Measurements from ENCODE around the gene HLA-DQA1.

Gene HLA-DQA1

DNA sequence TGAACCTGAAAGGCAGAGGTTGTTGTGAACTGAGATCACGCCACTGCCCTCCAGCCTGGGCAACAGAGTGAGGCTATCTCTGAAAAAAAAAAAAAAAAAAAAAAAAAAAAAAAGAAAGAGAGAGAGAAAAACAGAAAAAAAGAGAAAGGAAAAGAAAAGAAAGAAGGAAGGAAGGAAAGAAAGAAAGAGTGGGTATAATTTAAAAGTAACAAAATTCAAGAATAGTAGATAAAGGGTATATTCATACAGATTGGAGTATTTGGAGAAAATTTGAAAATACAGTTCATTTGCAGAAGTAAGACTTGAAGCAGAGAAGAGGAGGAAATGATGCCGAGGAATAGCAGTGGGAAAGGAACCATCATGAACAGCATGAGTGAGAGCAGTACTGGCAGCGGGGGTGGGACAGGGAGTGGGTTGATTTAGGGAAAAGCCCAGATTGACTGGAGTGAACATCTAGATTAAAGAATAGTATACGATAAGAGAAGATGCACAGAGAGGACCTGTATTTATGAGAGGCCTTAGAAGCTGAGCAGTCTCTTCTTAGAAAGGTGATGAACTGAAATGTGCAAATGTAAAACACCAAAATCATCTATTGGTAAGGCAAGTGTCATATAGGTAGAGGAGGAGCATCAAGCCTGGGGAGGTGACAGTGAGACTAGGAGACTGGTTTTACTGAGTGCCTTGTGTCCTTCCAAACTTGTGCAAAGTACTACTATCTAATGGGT, 29.8 kb upstream of the HLA-DQA1 start:
- H3K9me3 ChIP-seq (ENCODE audit: control insufficient read depth in 5 of 5, low read length in 5 of 5) = no peaks in the 10 kb centered on the region
- H3K4me3 ChIP-seq (ENCODE audit: low read depth in 1 of 5, low read length in 5 of 5) = no peak overlapping the region
- no peaks in the 10 kb centered on the region for H3K36me3 ChIP-seq (ENCODE audit: control insufficient read depth in 5 of 5, insufficient read depth in 5 of 5, low read length in 5 of 5)
- peaks cover 0 to 18% (median 0%) of the 10 kb centered on the region in 5 donors for H3K4me1 ChIP-seq (ENCODE audit: control insufficient read depth in 5 of 5, insufficient read depth in 5 of 5, low read length in 5 of 5)
- peak overlapping the region; percentile 1 for H3K27ac ChIP-seq (ENCODE audit: low read depth, low read length)
- no peaks in the 10 kb centered on the region for H3K27me3 ChIP-seq (ENCODE audit: control insufficient read depth in 5 of 5, insufficient read depth in 4 of 5, low read length in 5 of 5)
- no peak overlapping the region for H3K9ac ChIP-seq (ENCODE audit: low read length in 5 of 5)

DNA sequence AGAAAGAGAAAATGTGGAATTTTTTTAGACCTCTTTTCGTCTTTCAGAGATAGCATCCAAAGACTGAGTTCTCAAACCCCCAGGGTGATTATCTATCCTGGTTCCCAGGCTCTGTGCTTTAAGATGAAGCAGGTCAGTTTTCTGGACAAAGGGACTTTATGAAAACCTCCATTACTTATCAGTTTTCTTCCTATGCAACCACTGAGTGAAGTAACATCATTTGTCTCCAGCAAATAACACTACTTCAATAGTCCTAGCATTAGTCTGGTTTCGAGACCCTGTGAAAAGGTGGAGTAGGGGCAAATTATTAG, 29.3 kb upstream of the HLA-DQA1 start:
- Histone ChIP-seq H3K9me3 (ENCODE audit: control insufficient read depth in 5 of 5, low read length in 5 of 5) (no peaks in the 10 kb centered on the region), H3K4me1 (ENCODE audit: control insufficient read depth in 5 of 5, insufficient read depth in 5 of 5, low read length in 5 of 5) (peaks cover 0 to 18% (median 0%) of the 10 kb centered on the region in 5 donors), H3K27me3 (ENCODE audit: control insufficient read depth in 5 of 5, insufficient read depth in 4 of 5, low read length in 5 of 5) (no peaks in the 10 kb centered on the region), H3K4me3 (ENCODE audit: low read depth in 1 of 5, low read length in 5 of 5) (no peak overlapping the region), H3K9ac (ENCODE audit: low read length in 5 of 5) (no peak overlapping the region), H3K36me3 (ENCODE audit: control insufficient read depth in 5 of 5, insufficient read depth in 5 of 5, low read length in 5 of 5) (no peaks in the 10 kb centered on the region), H3K27ac (ENCODE audit: low read depth, low read length) (peak overlapping the region; percentile 1)

DNA sequence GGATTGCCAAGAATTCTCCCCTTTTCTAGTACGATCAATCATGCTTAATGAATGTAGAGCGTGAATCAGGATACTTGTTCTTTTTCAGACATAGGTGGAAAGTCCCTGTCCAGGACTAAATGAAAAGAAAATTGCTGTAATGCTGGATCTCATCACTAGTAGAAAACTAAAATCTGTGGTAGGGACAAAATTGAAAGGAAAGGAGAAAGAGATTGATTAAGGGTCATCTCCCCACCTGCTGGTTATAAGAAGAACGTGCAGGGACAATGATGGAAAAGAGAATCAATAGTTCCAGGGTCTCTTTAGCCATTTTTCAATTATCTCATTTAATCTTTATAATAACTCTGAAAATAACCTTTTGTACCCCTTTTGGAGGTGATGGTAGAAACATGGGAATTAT, 28.8 kb upstream of the HLA-DQA1 start:
- no peak overlapping the region for H3K27ac ChIP-seq (ENCODE audit: low read depth, low read length)
- no peaks in the 10 kb centered on the region for H3K27me3 ChIP-seq (ENCODE audit: control insufficient read depth in 5 of 5, insufficient read depth in 4 of 5, low read length in 5 of 5)
- H3K9ac ChIP-seq (ENCODE audit: low read length in 5 of 5) = no peak overlapping the region
- no peaks in the 10 kb centered on the region for H3K9me3 ChIP-seq (ENCODE audit: control insufficient read depth in 5 of 5, low read length in 5 of 5)
- H3K36me3 ChIP-seq (ENCODE audit: control insufficient read depth in 5 of 5, insufficient read depth in 5 of 5, low read length in 5 of 5) = no peaks in the 10 kb centered on the region
- H3K4me1 ChIP-seq (ENCODE audit: control insufficient read depth in 5 of 5, insufficient read depth in 5 of 5, low read length in 5 of 5) = peaks cover 0 to 15% (median 0%) of the 10 kb centered on the region in 5 donors
- H3K4me3 ChIP-seq (ENCODE audit: low read depth in 1 of 5, low read length in 5 of 5) = no peak overlapping the region

DNA sequence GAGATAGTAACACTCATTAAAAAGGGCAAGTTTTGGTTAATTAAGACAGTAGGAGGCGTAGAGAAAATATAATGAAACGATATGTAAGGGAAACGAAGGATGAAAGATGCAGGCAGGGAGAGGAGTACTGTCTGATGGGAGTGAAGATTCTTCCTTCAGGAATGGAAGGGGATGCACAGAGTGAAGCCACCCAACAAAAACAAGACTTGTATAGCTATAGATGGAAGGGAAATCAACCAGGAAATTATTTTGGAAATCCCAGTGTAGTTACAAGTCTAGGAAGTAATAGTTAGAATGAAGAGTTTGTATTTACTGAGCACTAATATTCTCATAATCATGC, 27.8 kb upstream of the HLA-DQA1 start:
- peak overlapping the region; percentile 52 for H3K27ac ChIP-seq (ENCODE audit: low read depth, low read length)
- no peaks in the 10 kb centered on the region for H3K27me3 ChIP-seq (ENCODE audit: control insufficient read depth in 5 of 5, insufficient read depth in 4 of 5, low read length in 5 of 5)
- H3K4me3 ChIP-seq (ENCODE audit: low read depth in 1 of 5, low read length in 5 of 5) = no peak overlapping the region
- H3K9ac ChIP-seq (ENCODE audit: low read length in 5 of 5) = peak overlapping the region in 1 of 5 donors; percentile 66
- peaks cover 0 to 13% (median 0%) of the 10 kb centered on the region in 5 donors for H3K4me1 ChIP-seq (ENCODE audit: control insufficient read depth in 5 of 5, insufficient read depth in 5 of 5, low read length in 5 of 5)
- no peaks in the 10 kb centered on the region for H3K9me3 ChIP-seq (ENCODE audit: control insufficient read depth in 5 of 5, low read length in 5 of 5)
- H3K36me3 ChIP-seq (ENCODE audit: control insufficient read depth in 5 of 5, insufficient read depth in 5 of 5, low read length in 5 of 5) = no peaks in the 10 kb centered on the region

DNA sequence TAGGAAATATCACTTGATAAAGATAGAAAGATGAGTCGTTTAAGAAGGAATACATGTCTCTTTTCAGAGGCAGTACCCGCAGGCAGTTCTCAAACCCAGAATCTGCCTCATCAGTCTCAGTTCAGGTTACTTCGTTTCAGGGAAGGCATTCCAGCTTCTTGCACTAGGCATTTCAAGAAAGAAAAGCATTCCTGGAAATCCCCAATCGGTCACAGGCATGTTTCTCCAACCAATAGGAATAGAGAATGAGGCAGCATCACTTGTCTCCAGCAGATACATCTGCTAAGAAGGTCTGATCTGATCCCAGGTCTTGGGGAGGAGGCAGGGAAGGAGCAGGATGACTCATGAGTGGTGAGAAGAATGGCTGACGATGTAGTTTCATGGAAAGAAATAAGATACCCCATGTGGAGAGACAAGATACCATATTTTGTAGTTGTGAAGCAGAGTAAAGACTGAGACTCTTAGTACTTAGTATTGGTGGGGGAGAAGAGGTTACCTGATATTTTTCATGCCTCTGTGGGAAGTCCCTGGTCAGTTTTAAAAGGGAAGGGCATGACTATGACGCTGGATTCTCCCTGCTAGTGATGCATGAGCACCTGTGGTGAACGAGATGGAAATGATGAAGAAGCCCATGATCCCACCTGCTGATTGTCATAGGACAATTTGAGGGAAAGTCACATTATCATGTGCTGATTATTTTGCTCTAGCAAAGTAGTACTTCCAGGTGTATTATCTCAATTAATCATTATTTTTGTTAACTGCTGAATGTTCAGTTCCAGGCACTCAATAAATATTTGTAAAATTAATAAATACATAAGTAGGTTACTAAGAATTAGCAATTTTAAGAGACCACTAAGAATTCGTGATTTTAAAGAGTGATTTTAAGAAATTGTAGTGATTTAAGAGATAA, 27.2 kb upstream of the HLA-DQA1 start:
- peak overlapping the region in 2 of 5 donors; percentile 10 to 18 for H3K4me3 ChIP-seq (ENCODE audit: low read depth in 1 of 5, low read length in 5 of 5)
- no peak overlapping the region for H3K9ac ChIP-seq (ENCODE audit: low read length in 5 of 5)
- H3K27ac ChIP-seq (ENCODE audit: low read depth, low read length) = peak overlapping the region; percentile 52
- H3K4me1 ChIP-seq (ENCODE audit: control insufficient read depth in 5 of 5, insufficient read depth in 5 of 5, low read length in 5 of 5) = peaks cover 0 to 10% (median 0%) of the 10 kb centered on the region in 5 donors
- H3K36me3 ChIP-seq (ENCODE audit: control insufficient read depth in 5 of 5, insufficient read depth in 5 of 5, low read length in 5 of 5) = no peaks in the 10 kb centered on the region
- H3K27me3 ChIP-seq (ENCODE audit: control insufficient read depth in 5 of 5, insufficient read depth in 4 of 5, low read length in 5 of 5) = no peaks in the 10 kb centered on the region
- H3K9me3 ChIP-seq (ENCODE audit: control insufficient read depth in 5 of 5, low read length in 5 of 5) = no peaks in the 10 kb centered on the region

DNA sequence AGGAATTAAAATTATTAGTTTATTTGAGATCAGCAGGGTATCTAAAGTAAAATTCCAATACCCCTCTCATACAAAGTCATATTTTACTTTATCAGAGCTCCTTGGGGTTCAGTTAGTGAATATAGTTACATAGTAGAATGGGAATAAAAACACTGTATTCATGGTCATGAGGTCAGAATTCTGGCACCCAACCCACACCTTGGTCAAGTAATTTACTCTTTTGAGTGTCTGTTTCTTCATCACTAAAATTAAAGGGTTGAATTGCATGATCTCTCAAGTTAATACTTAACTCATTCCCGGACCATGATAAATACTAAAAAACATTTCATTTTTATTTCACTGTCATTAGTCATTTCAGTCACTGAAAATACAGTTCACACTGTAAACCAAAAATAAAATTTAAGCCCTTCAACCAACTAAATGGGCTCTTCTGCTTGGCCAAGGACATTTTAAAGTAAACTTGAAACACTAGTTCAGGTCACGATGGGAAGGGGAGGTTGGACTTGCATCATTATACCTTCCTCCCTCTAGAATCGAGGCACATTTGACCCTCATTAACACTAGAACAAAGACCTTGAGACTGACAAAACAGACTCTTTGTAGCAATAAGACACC, 26.4 kb upstream of the HLA-DQA1 start:
- Histone ChIP-seq H3K36me3 (ENCODE audit: control insufficient read depth in 5 of 5, insufficient read depth in 5 of 5, low read length in 5 of 5) (no peaks in the 10 kb centered on the region), H3K9me3 (ENCODE audit: control insufficient read depth in 5 of 5, low read length in 5 of 5) (no peaks in the 10 kb centered on the region), H3K4me3 (ENCODE audit: low read depth in 1 of 5, low read length in 5 of 5) (no peak overlapping the region), H3K27me3 (ENCODE audit: control insufficient read depth in 5 of 5, insufficient read depth in 4 of 5, low read length in 5 of 5) (no peaks in the 10 kb centered on the region), H3K9ac (ENCODE audit: low read length in 5 of 5) (no peak overlapping the region), H3K27ac (ENCODE audit: low read depth, low read length) (no peak overlapping the region), H3K4me1 (ENCODE audit: control insufficient read depth in 5 of 5, insufficient read depth in 5 of 5, low read length in 5 of 5) (peaks cover 0 to 10% (median 0%) of the 10 kb centered on the region in 5 donors)

DNA sequence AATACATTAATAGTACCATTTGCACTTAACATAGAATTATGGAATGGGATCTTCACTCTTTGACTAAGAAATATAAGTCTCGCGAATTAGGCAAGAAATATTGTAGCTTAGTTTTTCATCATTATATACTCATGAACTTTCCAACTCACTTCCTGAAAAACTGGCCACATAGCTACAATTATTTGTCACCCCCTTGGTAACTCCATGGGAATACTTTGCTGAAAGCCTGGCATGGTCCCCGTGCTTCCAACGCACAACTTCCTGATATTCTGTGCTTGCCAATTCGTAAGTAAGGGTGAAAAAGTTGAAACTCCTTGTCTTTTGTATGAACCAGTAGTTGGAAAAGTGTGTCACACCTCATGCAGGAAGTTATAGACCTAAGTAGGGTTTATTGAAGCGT, 23.7 kb upstream of the HLA-DQA1 start:
- Histone ChIP-seq H3K4me3 (ENCODE audit: low read depth in 1 of 5, low read length in 5 of 5) (no peak overlapping the region), H3K9ac (ENCODE audit: low read length in 5 of 5) (no peak overlapping the region), H3K4me1 (ENCODE audit: control insufficient read depth in 5 of 5, insufficient read depth in 5 of 5, low read length in 5 of 5) (peaks cover 0 to 5% (median 0%) of the 10 kb centered on the region in 5 donors), H3K9me3 (ENCODE audit: control insufficient read depth in 5 of 5, low read length in 5 of 5) (peaks cover 0 to 4% (median 0%) of the 10 kb centered on the region in 5 donors), H3K27me3 (ENCODE audit: control insufficient read depth in 5 of 5, insufficient read depth in 4 of 5, low read length in 5 of 5) (no peaks in the 10 kb centered on the region), H3K36me3 (ENCODE audit: control insufficient read depth in 5 of 5, insufficient read depth in 5 of 5, low read length in 5 of 5) (no peaks in the 10 kb centered on the region), H3K27ac (ENCODE audit: low read depth, low read length) (no peak overlapping the region)

DNA sequence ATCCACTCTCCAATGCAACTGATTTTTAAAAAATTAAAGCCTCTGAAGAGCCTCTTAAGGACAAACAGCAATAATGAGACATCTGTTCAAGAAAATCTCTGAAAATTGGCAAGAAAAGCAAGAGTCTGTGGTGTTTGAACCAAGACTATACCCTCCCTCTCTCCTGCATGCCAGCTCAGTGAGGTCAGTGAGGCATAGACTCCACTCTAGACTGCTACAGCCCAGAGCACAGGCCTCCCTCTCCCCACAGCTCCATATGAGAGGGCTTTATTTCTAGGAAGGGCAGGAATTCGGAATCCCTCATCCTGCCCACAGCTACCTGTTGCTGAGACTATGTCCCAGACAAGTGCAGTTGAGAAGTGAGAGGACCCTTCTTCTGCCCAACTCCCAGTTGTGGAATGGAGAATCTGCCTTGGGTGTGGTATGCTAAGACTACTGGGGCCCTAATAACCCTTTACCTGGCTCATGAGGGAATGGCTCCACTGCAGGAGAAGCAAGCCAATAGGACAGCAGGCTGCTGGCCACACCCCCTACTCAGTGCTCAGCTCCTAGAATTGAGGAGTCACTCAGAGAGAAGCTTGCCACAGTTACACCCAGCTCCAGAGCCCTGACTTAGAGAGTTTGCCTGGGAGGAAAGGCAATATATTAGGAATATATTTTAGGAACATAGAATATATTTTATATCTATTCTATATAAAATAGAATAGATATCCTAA, 22.7 kb upstream of the HLA-DQA1 start:
- Histone ChIP-seq H3K9me3 (ENCODE audit: control insufficient read depth in 5 of 5, low read length in 5 of 5) (peaks cover 0 to 4% (median 0%) of the 10 kb centered on the region in 5 donors), H3K4me1 (ENCODE audit: control insufficient read depth in 5 of 5, insufficient read depth in 5 of 5, low read length in 5 of 5) (peaks cover 0 to 2% (median 0%) of the 10 kb centered on the region in 5 donors), H3K27me3 (ENCODE audit: control insufficient read depth in 5 of 5, insufficient read depth in 4 of 5, low read length in 5 of 5) (no peaks in the 10 kb centered on the region), H3K4me3 (ENCODE audit: low read depth in 1 of 5, low read length in 5 of 5) (no peak overlapping the region), H3K9ac (ENCODE audit: low read length in 5 of 5) (no peak overlapping the region), H3K27ac (ENCODE audit: low read depth, low read length) (no peak overlapping the region), H3K36me3 (ENCODE audit: control insufficient read depth in 5 of 5, insufficient read depth in 5 of 5, low read length in 5 of 5) (no peaks in the 10 kb centered on the region)

DNA sequence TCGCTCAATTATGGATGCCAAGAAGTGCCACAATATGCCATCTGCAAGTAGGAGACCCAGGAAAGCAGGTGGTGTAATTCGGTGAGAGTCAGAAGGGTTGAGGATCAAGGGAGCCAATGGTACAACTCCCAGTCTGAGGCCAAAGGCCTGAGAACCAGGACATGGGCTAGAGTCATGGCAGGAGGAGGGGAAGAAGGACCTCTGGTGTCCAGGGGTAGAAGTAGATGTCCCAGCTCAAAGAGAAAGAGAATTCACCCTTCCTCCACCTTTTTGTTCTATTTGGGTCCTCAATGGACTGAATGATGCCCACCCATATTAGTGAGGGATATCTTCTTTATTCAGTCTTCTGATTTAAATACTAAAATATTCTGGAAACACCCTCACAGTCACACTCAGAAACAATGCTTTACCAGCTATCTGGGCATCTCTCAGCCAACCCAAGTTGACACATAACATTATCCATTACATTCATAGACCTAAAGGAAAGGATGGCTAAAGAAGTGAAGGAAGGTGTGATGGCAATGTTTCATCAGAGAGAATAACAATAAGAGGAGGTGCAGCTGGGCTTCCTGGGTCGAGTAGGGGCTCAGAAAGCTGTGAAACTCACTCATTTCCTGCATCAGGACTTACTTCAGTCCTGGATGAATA, 21.2 kb upstream of the HLA-DQA1 start:
- Histone ChIP-seq H3K36me3 (ENCODE audit: control insufficient read depth in 5 of 5, insufficient read depth in 5 of 5, low read length in 5 of 5) (no peaks in the 10 kb centered on the region), H3K4me1 (ENCODE audit: control insufficient read depth in 5 of 5, insufficient read depth in 5 of 5, low read length in 5 of 5) (no peaks in the 10 kb centered on the region), H3K27me3 (ENCODE audit: control insufficient read depth in 5 of 5, insufficient read depth in 4 of 5, low read length in 5 of 5) (no peaks in the 10 kb centered on the region), H3K27ac (ENCODE audit: low read depth, low read length) (no peak overlapping the region), H3K9ac (ENCODE audit: low read length in 5 of 5) (no peak overlapping the region), H3K9me3 (ENCODE audit: control insufficient read depth in 5 of 5, low read length in 5 of 5) (peaks cover 0 to 4% (median 0%) of the 10 kb centered on the region in 5 donors), H3K4me3 (ENCODE audit: low read depth in 1 of 5, low read length in 5 of 5) (no peak overlapping the region)

Data from subcutaneous abdominal adipose tissue (tissue), 5 donors.